DMS114 treated with DMSO at 0.1 percent for 48 hours (cell line): ENCODE results near the gene PKHD1.

Experiments used
- DNase-seq: peaks from one replicate; lab custom pipeline; 2025; ENCODE audit not compliant: unreplicated experiment; lab: John Stamatoyannopoulos, UW

PKHD1 gene

GRCh38 chr6:52087498-52087999, at the start of gene PKHD1:
Gene PKHD1 (minus strand): TSS chr6:52087613. CDS start chr6:52084933, 2,680 bp downstream.
- no peak for DNase-seq

- DNase-seq: no peak
Observed at GRCh38 chr6:52136934-52137467, 49.6 kb upstream of the PKHD1 start.

- DNase-seq: no peak
Observed at GRCh38 chr6:52136055-52136454, 48.6 kb upstream of the PKHD1 start.

- DNase-seq: no peak
Observed at GRCh38 chr6:52135217-52135616, 47.8 kb upstream of the PKHD1 start.

GRCh38 chr6:52134011-52134410, 46.6 kb upstream of the PKHD1 start:
- no peak for DNase-seq

- no peak for DNase-seq
Observed at GRCh38 chr6:52133324-52133723, 45.9 kb upstream of the PKHD1 start.

GRCh38 chr6:52132292-52132691, 44.9 kb upstream of the PKHD1 start:
- DNase-seq: no peak

- no peak for DNase-seq
Observed at GRCh38 chr6:52130440-52130839, 43.0 kb upstream of the PKHD1 start.

- no peak for DNase-seq
Observed at GRCh38 chr6:52127957-52128356, 40.5 kb upstream of the PKHD1 start.

GRCh38 chr6:52126231-52126630, 38.8 kb upstream of the PKHD1 start:
- no peak for DNase-seq

GRCh38 chr6:52125572-52125971, 38.2 kb upstream of the PKHD1 start:
- no peak for DNase-seq

- no peak for DNase-seq
Observed at GRCh38 chr6:52125139-52125538, 37.7 kb upstream of the PKHD1 start.

GRCh38 chr6:52124126-52125121, 37.0 kb upstream of the PKHD1 start:
- no peak for DNase-seq

- DNase-seq: no peak
Observed at GRCh38 chr6:52123251-52123650, 35.8 kb upstream of the PKHD1 start.

GRCh38 chr6:52117352-52117751, 29.9 kb upstream of the PKHD1 start:
- DNase-seq: no peak

GRCh38 chr6:52116605-52116948, 29.2 kb upstream of the PKHD1 start:
- DNase-seq: no peak

- DNase-seq: no peak
Observed at GRCh38 chr6:52115891-52116604, 28.6 kb upstream of the PKHD1 start.

GRCh38 chr6:52115145-52115741, 27.8 kb upstream of the PKHD1 start:
- DNase-seq: no peak

- DNase-seq: no peak
Observed at GRCh38 chr6:52109171-52109571, 21.8 kb upstream of the PKHD1 start.

- DNase-seq: no peak
Observed at GRCh38 chr6:52108128-52108527, 20.7 kb upstream of the PKHD1 start.

GRCh38 chr6:52106994-52107393, 19.6 kb upstream of the PKHD1 start:
- DNase-seq: no peak
